Endothelial cell (in vitro differentiated cells): ENCODE results near the gene SSTR3. TPM values are rescaled to one million over a fixed set of nuclear protein-coding genes. Genes with fewer than 3 reads are reported as not detected.

Experiments used
- DNase-seq: peaks from one replicate; pipeline ENCODE4 v3.0.0; 2021; ENCODE audit warnings: low spot score
- H3K27ac Mint-ChIP-seq: one replicate; pipeline ENCODE4 v1.8.0; 2021; ENCODE audit warnings: mixed read lengths, inconsistent platforms; ENCODE audit not compliant: unreplicated experiment
- H3K27me3 Mint-ChIP-seq: one replicate; pipeline ENCODE4 v1.8.0; 2021; ENCODE audit warnings: mild to moderate bottlenecking, moderate library complexity, mixed read lengths, inconsistent platforms; ENCODE audit not compliant: unreplicated experiment
- H3K36me3 Mint-ChIP-seq: one replicate; pipeline ENCODE4 v1.8.0; 2021; ENCODE audit warnings: mild to moderate bottlenecking, low read depth, mixed read lengths, inconsistent platforms; ENCODE audit not compliant: unreplicated experiment
- H3K4me1 Mint-ChIP-seq: one replicate; pipeline ENCODE4 v1.8.0; 2021; ENCODE audit warnings: mild to moderate bottlenecking, mixed read lengths, inconsistent platforms; ENCODE audit not compliant: unreplicated experiment
- H3K4me3 Mint-ChIP-seq: one replicate; pipeline ENCODE4 v1.8.0; 2021; ENCODE audit warnings: mild to moderate bottlenecking, mixed read lengths, inconsistent platforms; ENCODE audit not compliant: unreplicated experiment
- H3K9me3 Mint-ChIP-seq: one replicate; pipeline ENCODE4 v1.8.0; 2021; ENCODE audit warnings: mixed read lengths, inconsistent platforms; ENCODE audit not compliant: unreplicated experiment
- CTCF ChIP-seq: fragments of 200-600 bp; sonication (generic); IDR thresholded peaks from one replicate; pipeline ENCODE4 v1.5.0; 2021; ENCODE audit warnings: antibody characterized with exemption; ENCODE audit not compliant: unreplicated experiment
- total RNA-seq: library from RNA; stranded (reverse); fragmentation: NEBNext Ultra II Directional; extraction: Animal tissue kit (Norgen Biotek cat#: 25700); gene quantifications from one replicate; pipeline ENCODE4 v1.2.1, GENCODE V29; 2021; ENCODE audit not compliant: unreplicated experiment

Gene SSTR3
- total RNA-seq, 1 donor from 2014 or later: 0.13 TPM

- Mint-ChIP-seq H3K4me1 (peaks cover 3% of the 10 kb centered on the region), H3K27ac (no peak overlapping the region), H3K36me3 (peaks cover 3% of the 10 kb centered on the region), H3K27me3 (peaks cover 9% of the 10 kb centered on the region), H3K4me3 (no peak overlapping the region), H3K9me3 (no peaks in the 10 kb centered on the region)
- TF ChIP-seq CTCF: no peak
- no peak for DNase-seq
Measured at GRCh38 chr22:37160027-37160426, 52.2 kb downstream of the SSTR3 start.

DNA sequence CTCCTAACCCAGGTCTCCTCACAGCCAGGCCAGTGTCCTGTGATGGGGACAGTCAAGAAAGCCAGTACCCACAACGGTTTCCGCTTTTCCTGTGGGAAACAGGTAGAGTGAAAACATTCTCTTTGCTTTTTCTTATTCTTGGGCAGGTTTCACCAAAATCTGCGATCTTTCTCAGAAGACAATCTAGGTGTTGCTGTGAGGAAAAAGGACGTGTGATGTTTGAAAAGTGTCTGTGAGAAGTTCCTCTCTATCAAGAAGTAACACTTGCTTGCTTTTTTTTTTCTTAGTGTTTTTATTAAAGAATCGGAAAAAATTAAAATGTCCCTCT lies 53.4 kb downstream of the SSTR3 start:
- Mint-ChIP-seq H3K4me3 (no peak overlapping the region), H3K36me3 (peaks cover 4% of the 10 kb centered on the region), H3K27me3 (peaks cover 9% of the 10 kb centered on the region), H3K9me3 (no peaks in the 10 kb centered on the region), H3K4me1 (peaks cover 3% of the 10 kb centered on the region), H3K27ac (no peak overlapping the region)
- TF ChIP-seq CTCF: no peak
- no peak for DNase-seq

DNA sequence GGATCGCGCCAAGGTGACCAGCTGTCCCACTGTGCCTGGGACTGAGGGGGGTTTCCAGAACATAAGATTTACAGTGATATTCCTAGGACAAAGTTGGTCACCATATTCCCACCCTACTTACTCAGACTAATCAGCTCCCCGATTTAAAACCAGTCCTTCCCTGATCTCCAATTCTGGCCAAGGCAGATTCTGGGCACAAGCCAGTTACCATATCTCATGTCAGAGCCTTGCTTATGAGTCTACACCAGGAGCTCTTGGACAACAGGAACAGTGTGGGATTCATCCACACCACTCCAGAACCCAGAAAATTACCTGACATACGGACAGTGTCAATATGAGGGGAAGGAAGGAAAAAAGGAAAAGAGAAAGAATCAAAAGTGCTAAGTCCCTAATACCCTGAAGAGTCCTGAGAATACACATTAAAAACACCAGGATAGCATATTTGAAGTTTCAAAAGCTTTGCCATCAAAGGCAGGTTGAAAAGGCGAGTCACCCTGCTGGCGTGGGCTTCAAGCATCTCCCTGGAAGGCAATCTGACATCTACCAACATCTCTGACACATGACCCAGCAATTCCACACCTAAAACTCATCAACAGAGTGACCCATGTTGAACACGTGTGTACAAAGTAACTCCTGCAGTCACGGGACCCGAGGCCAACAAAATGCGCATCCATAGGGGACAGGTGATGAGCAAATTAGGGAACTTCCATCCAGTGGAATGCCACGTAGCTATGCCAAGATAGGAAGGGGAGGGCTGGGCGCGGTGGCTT lies 54.6 kb downstream of the SSTR3 start:
- H3K27ac Mint-ChIP-seq: no peak overlapping the region
- H3K27me3 Mint-ChIP-seq: peaks cover 13% of the 10 kb centered on the region
- DNase-seq: no peak

DNA sequence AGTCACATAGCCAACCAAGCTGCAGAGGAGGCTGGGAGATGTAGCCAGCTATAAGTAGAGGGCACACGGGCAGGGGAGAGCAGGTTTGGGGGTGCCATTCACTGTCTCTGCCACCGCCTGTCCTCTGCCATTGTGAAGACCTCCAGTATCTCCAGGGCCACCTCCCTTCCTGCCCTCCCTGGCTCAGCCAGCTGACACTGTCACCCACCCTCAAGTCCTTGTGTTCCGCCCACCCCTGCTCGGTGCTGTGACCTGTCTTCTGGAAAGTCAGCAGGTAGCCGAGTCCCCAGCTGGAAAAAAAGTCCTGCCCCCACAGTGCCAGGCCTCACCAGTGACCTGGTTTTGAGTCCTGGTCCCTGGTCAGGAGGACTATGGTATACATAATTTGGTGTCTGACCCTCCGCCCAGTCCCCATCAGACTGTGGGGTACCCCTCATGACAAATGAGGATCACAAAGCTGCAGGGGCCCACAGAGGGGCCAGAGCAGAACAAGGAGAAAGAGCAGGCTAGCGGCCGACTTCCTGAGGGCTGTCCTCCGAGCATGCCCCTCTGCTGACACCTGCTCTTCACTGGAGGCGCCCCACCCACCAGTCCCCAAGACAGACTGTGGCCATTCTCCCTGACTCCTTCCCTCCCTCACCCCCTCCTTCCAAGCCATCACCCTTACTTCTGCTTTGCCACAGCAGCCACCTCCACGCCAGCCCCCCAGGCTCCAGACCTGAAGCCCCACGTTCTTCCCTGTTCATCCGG lies 55.4 kb downstream of the SSTR3 start:
- Mint-ChIP-seq H3K9me3 (no peaks in the 10 kb centered on the region), H3K27ac (no peak overlapping the region), H3K4me3 (no peak overlapping the region), H3K27me3 (peaks cover 13% of the 10 kb centered on the region), H3K36me3 (peaks cover 4% of the 10 kb centered on the region), H3K4me1 (peaks cover 3% of the 10 kb centered on the region)
- TF ChIP-seq CTCF: no peak
- DNase-seq: no peak

More for the DNA sequence above, 54.6 kb downstream of the SSTR3 start:
- no peak for TF ChIP-seq CTCF
- peaks cover 3% of the 10 kb centered on the region for H3K4me1 Mint-ChIP-seq
- no peak overlapping the region for H3K4me3 Mint-ChIP-seq
- peaks cover 4% of the 10 kb centered on the region for H3K36me3 Mint-ChIP-seq
- H3K9me3 Mint-ChIP-seq: no peaks in the 10 kb centered on the region

DNA sequence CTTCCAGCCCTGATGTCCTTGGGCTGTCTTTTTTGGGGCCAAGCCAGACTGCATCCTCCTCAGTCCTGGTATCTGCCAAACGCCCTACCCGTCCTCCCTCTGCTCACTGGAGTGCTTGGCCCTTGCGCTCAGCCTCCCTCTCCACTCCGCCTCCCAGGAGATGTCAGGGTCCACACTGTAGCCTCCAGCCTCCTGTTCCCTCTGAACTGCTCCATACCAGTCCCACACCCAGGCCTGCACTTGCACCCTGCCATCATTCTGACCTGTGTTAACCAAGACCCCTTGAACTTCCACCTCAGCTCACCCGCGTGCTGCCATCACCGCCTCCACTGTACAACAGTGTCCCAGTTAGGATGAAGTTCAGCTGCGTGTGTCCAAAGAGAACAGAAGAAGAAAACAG lies 56.3 kb downstream of the SSTR3 start:
- Mint-ChIP-seq H3K4me3 (no peak overlapping the region), H3K27ac (no peak overlapping the region), H3K9me3 (no peaks in the 10 kb centered on the region), H3K4me1 (peaks cover 3% of the 10 kb centered on the region), H3K36me3 (peaks cover 4% of the 10 kb centered on the region), H3K27me3 (peaks cover 14% of the 10 kb centered on the region)
- no peak for TF ChIP-seq CTCF
- no peak for DNase-seq
